Gastrocnemius medialis (tissue), 4 donors: ENCODE measurements around the gene C16orf54. TPM values are rescaled to one million over a fixed set of nuclear protein-coding genes. Genes with fewer than 3 reads are reported as not detected.
"Not testable (repeated sequence)": the region's sequence is repeated elsewhere in the genome, so short reads cannot be mapped to it uniquely, and the experiment has no call there.

ENCODE experiments used
- ATAC-seq, 2 donors: fragments of 150-250 bp; one replicate each; pipeline ENCODE4 v1.9.1; 2016
- DNase-seq, 2 donors: peaks; one replicate each; pipeline ENCODE4 v3.0.0-alpha.2; 2019
- H3K27ac ChIP-seq, 4 donors: fragments of 200-600 bp; sonication (generic); 1 replicate in 1 of 4; 2 replicates in 3 of 4; pipeline ENCODE4 v1.5.1; 2016 to 2018; ENCODE audit warnings: mild to moderate bottlenecking in 2 of 4, moderate library complexity in 1 of 4
- H3K27me3 ChIP-seq, 3 donors: fragments of 200-600 bp; sonication (generic) in 2 of 3; 1 replicate in 1 of 3; 2 replicates in 2 of 3; pipeline versions ENCODE4 v1.5.1 to v1.6.0; 2016 to 2019; ENCODE audit warnings: mild to moderate bottlenecking in 1 of 3, moderate library complexity in 1 of 3
- H3K36me3 ChIP-seq, 2 donors: fragments of 200-600 bp; sonication (generic) in 1 of 2; one replicate each; pipeline ENCODE4 v1.5.1; 2017 to 2018
- H3K4me1 ChIP-seq, 2 donors: fragments of 200-600 bp; sonication (generic) in 1 of 2; one replicate each; pipeline ENCODE4 v1.5.1; 2016 to 2017; ENCODE audit warnings: mild to moderate bottlenecking in 2 of 2
- H3K4me3 ChIP-seq, 4 donors: fragments of 200-600 bp; sonication (generic) in 3 of 4; 1 replicate in 1 of 4; 2 replicates in 3 of 4; pipeline ENCODE4 v1.5.1; 2016 to 2019; ENCODE audit warnings: mild to moderate bottlenecking in 2 of 4
- H3K9me3 ChIP-seq, 3 donors: fragments of 200-600 bp; sonication (generic) in 2 of 3; 1 replicate in 1 of 3; 2 replicates in 2 of 3; pipeline ENCODE4 v1.5.1; 2016 to 2019
- POLR2A ChIP-seq, 2 donors: fragments of 450-650 bp; IDR thresholded peaks; one replicate each; pipeline ENCODE4 v1.6.1; 2017; ENCODE audit warnings: antibody characterized with exemption in 2 of 2, mild to moderate bottlenecking in 2 of 2, moderate library complexity in 2 of 2
- in situ Hi-C, 4 donors: fragments of 200-750 bp; cut with MboI; loops; one replicate each; pipeline versions ENCODE4 v1.15.0 to v1.8.0; 2017; ENCODE audit warnings: low sequenced_read_pairs in 4 of 4
- intact Hi-C: fragments of 100-400 bp; cut with DNase I; formaldehyde crosslinking; loops from one replicate; pipeline ENCODE4 v1.15.1; 2023; ENCODE audit warnings: low total_unique reads
- total RNA-seq, 4 donors: library from RNA; depleted of rRNA; stranded (reverse); fragments of >200 nt; gene quantifications; one replicate each; pipeline versions ENCODE4 v1.1.0 to v1.2.3, GENCODE V29; 2016
- TF ChIP-seq, protein P1 (sequence below), 5 experiments: fragments of 450-650 bp in 3 of 5; fragments of 200-600 bp in 2 of 5; sonication (generic) in 2 of 5; IDR thresholded peaks in 4 of 5; conservative IDR thresholded peaks in 1 of 5; 1 replicate in 4 of 5; 2 replicates in 1 of 5; pipeline ENCODE4 v1.5.1; 2016 to 2019; ENCODE audit warnings: antibody characterized with exemption in 5 of 5, mild to moderate bottlenecking in 3 of 5, moderate library complexity in 3 of 5

C16orf54 gene
- total RNA-seq, 4 donors from 2014 or later, result 0.26 to 0.31 TPM; not detected in 2

DNA sequence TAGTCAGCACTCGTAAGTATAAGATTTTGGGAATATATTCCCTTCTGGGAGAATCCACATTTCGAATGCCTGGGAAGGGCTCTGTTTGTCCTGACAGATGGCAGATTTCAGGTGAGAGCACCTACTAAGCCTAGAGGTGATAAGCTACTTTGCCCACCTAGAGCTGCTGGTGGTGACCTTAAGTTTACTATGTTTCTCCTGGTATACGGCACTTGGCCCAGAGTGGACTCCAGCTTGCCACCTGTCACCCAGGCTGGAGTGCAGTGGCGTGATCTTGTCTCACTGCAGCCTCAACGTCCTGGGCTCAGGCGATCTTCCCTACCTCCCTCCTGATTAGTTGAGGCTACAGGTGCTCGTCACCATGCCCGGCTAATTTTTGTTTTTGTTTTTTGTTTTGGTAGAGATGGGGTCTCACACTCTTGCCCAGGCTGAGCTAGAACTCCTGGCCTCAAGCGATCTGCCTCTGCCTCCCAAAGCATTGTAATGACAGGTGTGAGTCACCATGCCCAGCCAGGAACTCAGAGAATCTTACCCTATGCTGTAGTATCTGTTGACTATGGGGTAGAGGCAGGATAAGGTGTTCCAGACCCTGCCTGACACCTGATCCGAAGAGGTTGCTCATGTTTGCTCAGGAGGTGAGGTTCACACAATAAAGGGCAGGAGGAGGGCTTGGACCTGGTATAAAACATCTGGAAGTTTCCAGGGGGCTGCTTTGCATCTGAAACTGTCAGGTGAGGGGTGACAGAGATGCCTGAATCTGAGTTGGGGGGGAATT lies 32.0 kb upstream of the C16orf54 start, which contains the start of gene ZG16:
Gene ZG16 (plus strand): TSS at position 681 of the 775 bp plus-strand sequence. CDS start 1,011 bp downstream, outside the sequence.
- Histone ChIP-seq H3K4me1 (no peaks in the 10 kb centered on the region), H3K4me3 (no peak within 1 kb of the TSS), H3K36me3 (no peaks in the 10 kb centered on the region), H3K27ac (no peak within 1 kb of the TSS), H3K27me3 (peaks cover 0 to 5% (median 4%) of the 10 kb centered on the region in 3 donors), H3K9me3 (no peaks in the 10 kb centered on the region)
- in situ Hi-C loops, result no loop called here
- TF ChIP-seq POLR2A (IDR thresholded peaks at IDR 0.05), result no peak
- TF ChIP-seq, protein P1, sequence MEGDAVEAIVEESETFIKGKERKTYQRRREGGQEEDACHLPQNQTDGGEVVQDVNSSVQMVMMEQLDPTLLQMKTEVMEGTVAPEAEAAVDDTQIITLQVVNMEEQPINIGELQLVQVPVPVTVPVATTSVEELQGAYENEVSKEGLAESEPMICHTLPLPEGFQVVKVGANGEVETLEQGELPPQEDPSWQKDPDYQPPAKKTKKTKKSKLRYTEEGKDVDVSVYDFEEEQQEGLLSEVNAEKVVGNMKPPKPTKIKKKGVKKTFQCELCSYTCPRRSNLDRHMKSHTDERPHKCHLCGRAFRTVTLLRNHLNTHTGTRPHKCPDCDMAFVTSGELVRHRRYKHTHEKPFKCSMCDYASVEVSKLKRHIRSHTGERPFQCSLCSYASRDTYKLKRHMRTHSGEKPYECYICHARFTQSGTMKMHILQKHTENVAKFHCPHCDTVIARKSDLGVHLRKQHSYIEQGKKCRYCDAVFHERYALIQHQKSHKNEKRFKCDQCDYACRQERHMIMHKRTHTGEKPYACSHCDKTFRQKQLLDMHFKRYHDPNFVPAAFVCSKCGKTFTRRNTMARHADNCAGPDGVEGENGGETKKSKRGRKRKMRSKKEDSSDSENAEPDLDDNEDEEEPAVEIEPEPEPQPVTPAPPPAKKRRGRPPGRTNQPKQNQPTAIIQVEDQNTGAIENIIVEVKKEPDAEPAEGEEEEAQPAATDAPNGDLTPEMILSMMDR (IDR thresholded peaks at IDR 0.05 in 4 of 5, conservative IDR thresholded peaks at IDR 0.05 in 1 of 5), result no peak
- no peak for ATAC-seq
- intact Hi-C loops, result no loop called here
- DNase-seq, result no peak

DNA sequence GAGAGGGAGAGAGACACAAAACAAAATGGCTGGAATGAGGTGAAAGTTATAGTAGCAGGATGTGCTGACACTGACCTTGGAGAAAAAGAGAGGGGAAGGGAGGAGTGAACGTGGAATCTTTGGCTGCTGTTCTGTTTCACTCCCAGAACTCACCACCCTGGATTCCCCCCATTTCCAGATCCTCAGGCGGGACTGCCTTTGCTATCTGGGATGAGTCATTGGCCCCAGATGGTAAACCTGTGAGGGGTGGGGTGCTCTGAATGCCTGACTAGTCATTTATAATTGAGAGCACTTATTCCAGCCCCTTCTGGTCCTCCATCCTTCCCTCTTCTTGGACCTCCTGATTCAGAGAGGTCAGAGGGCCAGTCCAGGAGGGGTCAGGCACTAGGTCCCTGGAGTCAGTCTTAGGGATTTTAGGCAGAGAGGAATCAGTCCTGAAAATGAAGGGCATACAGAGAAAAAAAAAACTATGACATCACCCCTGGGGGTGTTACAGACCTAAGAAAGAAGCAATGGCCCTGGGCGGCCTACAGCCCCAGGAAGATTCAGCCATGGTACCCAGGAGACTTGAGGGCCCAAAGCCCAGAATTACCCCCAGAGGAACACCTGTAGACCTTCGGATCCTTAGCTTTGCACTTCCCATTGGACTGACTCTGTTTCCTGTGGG lies 30.1 kb upstream of the C16orf54 start:
- H3K9me3 ChIP-seq, result no peaks in the 10 kb centered on the region
- DNase-seq (no peak), ATAC-seq (no peak)
- H3K27ac ChIP-seq, result no peak overlapping the region
- no peaks in the 10 kb centered on the region for H3K36me3 ChIP-seq
- TF ChIP-seq, protein P1 (IDR thresholded peaks at IDR 0.05 in 4 of 5, conservative IDR thresholded peaks at IDR 0.05 in 1 of 5), result no peak
- TF ChIP-seq POLR2A (IDR thresholded peaks at IDR 0.05), result no peak
- intact Hi-C loops (no loop called here), in situ Hi-C loops (no loop called here)
- peaks cover 0 to 5% (median 4%) of the 10 kb centered on the region in 3 donors for H3K27me3 ChIP-seq
- H3K4me1 ChIP-seq, result no peaks in the 10 kb centered on the region
- no peak overlapping the region for H3K4me3 ChIP-seq

DNA sequence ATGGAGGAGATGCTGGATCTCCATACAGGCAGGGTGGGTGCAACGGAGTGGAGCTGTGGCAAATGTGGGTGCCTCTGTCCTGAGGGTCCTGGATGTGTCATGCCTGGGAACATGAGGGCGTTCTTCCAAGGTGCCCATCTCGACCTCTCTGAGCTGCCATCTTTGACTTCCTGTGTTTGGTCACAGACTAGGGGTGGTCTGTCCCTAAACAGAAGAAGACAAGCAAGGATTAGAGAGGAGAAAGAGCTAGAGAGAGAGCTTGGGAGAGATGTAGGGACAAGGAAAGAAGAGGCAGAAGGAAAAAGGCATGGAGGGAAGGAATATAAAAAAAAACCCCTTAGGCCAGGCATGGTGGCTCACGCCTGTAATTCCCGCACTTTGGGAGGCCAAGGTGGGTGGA lies 28.9 kb upstream of the C16orf54 start:
- DNase-seq (no peak), ATAC-seq (no peak)
- intact Hi-C loops (no loop called here), in situ Hi-C loops (no loop called here)
- Histone ChIP-seq H3K4me1 (no peaks in the 10 kb centered on the region), H3K9me3 (no peaks in the 10 kb centered on the region), H3K27ac (no peak overlapping the region), H3K4me3 (no peak overlapping the region), H3K36me3 (no peaks in the 10 kb centered on the region), H3K27me3 (peaks cover 0 to 4% (median 0%) of the 10 kb centered on the region in 3 donors)
- TF ChIP-seq, protein P1 (IDR thresholded peaks at IDR 0.05 in 4 of 5, conservative IDR thresholded peaks at IDR 0.05 in 1 of 5), result no peak
- TF ChIP-seq POLR2A (IDR thresholded peaks at IDR 0.05), result no peak

DNA sequence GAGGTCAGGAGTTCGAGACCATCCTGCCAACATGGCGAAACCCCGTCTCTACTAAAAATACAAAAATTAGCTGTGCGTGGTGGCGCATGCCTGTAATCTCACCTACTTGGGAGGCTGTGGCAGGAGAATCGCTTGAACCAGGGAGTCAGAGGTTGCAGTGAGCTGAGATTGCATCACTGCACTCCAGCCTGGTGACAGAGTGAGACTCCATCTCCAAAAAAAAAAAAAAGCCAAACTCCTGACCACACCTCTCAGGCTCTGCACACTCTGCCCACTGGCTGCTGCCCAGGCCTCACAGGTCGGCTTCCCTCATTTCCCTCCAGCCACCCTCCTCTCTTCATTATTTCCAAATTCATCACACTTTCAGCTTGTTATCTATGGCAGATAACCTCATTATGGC lies 26.5 kb upstream of the C16orf54 start:
- H3K9me3 ChIP-seq, in situ Hi-C loops, ATAC-seq: not testable (repeated sequence)

DNA sequence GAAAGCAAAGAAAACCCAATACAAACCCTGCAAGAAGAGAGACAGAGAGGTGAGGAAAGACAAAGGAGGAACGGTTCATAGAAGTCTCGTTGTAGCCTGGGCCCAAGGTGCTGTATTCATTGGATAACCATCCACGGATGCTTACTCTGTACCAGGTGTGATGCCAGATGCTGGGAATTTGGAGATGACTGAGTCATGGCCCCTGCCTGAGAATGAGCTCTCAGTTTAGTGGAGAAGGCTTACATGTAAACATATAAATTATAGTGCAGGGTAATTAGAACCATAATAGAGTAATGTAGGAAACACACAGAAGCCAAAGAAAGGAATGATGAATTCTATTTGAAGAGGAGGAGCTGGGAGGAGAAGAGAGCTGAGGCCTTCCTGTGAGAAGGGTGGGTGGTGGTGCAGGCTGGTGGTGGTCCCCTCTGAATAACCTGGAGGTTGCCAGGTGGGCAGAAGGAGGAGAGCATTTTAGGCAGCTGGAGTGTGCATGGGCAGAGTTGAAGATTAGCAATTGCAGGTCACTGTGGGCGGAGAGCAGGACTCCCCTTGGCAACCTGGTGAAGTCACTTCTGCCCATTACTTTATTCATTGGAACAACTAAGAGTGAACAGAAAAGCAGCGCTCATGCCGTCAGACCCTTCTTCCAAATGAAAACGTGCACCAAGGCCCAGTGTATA lies 24.6 kb upstream of the C16orf54 start:
- Histone ChIP-seq H3K36me3 (no peaks in the 10 kb centered on the region), H3K27me3 (no peaks in the 10 kb centered on the region), H3K4me1 (peaks cover 0 to 1% of the 10 kb centered on the region in 2 donors), H3K9me3 (no peaks in the 10 kb centered on the region), H3K4me3 (no peak overlapping the region), H3K27ac (no peak overlapping the region)
- TF ChIP-seq, protein P1 (IDR thresholded peaks at IDR 0.05 in 4 of 5, conservative IDR thresholded peaks at IDR 0.05 in 1 of 5), result no peak
- intact Hi-C loops (no loop called here), in situ Hi-C loops (no loop called here)
- no peak for ATAC-seq
- DNase-seq, result no peak

More for the DNA sequence above, 26.5 kb upstream of the C16orf54 start:
- DNase-seq, H3K4me3 ChIP-seq, H3K4me1 ChIP-seq, H3K27ac ChIP-seq, intact Hi-C loops, H3K36me3 ChIP-seq, H3K27me3 ChIP-seq: not testable (repeated sequence)
